Measurements from ENCODE around the gene ARID5A. TPM values are rescaled to one million over a fixed set of nuclear protein-coding genes. Genes with fewer than 3 reads are reported as not detected.
"Not testable (repeated sequence)": the region's sequence is repeated elsewhere in the genome, so short reads cannot be mapped to it uniquely, and the experiment has no call there.

Gene ARID5A, protein sequence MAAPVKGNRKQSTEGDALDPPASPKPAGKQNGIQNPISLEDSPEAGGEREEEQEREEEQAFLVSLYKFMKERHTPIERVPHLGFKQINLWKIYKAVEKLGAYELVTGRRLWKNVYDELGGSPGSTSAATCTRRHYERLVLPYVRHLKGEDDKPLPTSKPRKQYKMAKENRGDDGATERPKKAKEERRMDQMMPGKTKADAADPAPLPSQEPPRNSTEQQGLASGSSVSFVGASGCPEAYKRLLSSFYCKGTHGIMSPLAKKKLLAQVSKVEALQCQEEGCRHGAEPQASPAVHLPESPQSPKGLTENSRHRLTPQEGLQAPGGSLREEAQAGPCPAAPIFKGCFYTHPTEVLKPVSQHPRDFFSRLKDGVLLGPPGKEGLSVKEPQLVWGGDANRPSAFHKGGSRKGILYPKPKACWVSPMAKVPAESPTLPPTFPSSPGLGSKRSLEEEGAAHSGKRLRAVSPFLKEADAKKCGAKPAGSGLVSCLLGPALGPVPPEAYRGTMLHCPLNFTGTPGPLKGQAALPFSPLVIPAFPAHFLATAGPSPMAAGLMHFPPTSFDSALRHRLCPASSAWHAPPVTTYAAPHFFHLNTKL
- 20.7 and 26.7 TPM in 2 replicates for total RNA-seq (2014; rRNA removed; shearing (Covaris generic))

DNA sequence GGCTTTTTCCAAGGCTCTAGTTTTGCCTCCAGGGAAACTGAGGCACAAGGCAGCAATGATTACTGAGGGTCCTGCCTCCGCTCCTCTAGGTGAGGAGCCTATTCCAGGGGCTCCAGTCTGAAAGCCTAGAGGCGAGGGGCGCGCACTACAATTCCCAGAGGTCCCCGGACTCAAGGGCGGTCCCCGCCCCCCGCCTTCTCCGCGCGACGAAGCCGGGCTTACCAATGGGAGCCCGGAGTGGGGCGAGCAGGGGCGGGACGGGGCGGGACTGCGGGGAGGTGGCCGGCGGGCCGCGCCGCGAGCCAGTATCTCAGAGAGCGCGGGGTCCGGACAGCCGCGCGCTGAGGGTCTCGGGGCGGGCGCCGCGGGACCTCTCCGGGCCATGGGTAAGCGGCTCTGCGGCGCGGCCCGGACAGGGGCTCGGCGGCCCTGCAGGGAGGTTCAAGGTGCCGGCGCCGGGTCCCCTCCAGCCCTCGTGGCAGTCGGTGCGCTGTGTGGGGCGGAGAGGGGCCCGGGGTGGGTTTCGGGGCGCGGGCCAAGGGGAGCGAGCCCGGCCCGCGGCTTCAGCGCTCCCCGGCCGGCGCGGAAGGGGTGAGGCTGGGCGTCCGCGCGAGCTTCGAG, at the start of gene ARID5A:
Gene ARID5A, plus strand, starts transcription at position 308 of the 621 bp plus-strand sequence. Its CDS starts 75 bp downstream, at position 383.
- Histone ChIP-seq H3K27me3 (ENCODE audit: control insufficient read depth, insufficient read depth, low read length) (peaks cover 18% of the 10 kb centered on the region), H3K36me3 (replicated peaks; ENCODE audit: control insufficient read depth, insufficient read depth, low read length) (no peaks in the 10 kb centered on the region), H3K4me3 (ENCODE audit: insufficient read depth, low read depth, low read length) (peak within 1 kb of the TSS; percentile 72)
- DNase-seq = peak; percentile 98

- H3K36me3 ChIP-seq (replicated peaks; ENCODE audit: control insufficient read depth, insufficient read depth, low read length) = no peaks in the 10 kb centered on the region
- H3K27me3 ChIP-seq (ENCODE audit: control insufficient read depth, insufficient read depth, low read length) = no peaks in the 10 kb centered on the region
- DNase-seq = no peak
- no peak overlapping the region for H3K4me3 ChIP-seq (ENCODE audit: insufficient read depth, low read depth, low read length)
These were observed 47.3 kb upstream of the ARID5A start for GRCh38 chr2:96489261-96489660.

DNA sequence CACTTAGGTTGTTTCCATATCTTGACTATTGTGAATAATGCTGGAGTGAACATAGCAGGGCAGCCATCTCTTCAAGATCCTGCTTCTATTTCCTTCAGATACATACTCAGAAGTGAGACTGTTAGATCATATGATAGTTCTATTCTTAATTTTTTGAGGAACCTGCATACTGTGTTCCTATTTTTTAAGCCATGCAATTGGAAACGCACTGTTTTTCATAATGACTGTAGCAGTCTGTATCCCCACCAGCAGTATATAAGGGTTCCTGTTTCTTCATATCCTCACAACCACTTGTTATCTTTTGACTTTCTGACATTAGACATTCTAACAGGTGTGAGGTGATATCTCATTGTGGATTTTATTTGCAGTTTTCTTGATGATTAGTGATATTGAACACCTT, 46.9 kb upstream of the ARID5A start:
- no peak overlapping the region for H3K4me3 ChIP-seq (ENCODE audit: insufficient read depth, low read depth, low read length)
- no peaks in the 10 kb centered on the region for H3K27me3 ChIP-seq (ENCODE audit: control insufficient read depth, insufficient read depth, low read length)
- no peaks in the 10 kb centered on the region for H3K36me3 ChIP-seq (replicated peaks; ENCODE audit: control insufficient read depth, insufficient read depth, low read length)
- no peak for DNase-seq

GRCh38 chr2:96491860-96492497, 44.6 kb upstream of the ARID5A start:
- Histone ChIP-seq H3K36me3 (replicated peaks; ENCODE audit: control insufficient read depth, insufficient read depth, low read length) (no peaks in the 10 kb centered on the region), H3K4me3 (ENCODE audit: insufficient read depth, low read depth, low read length) (no peak overlapping the region), H3K27me3 (ENCODE audit: control insufficient read depth, insufficient read depth, low read length) (no peaks in the 10 kb centered on the region)
- no peak for DNase-seq

- no peak overlapping the region for H3K4me3 ChIP-seq (ENCODE audit: insufficient read depth, low read depth, low read length)
- H3K36me3 ChIP-seq (replicated peaks; ENCODE audit: control insufficient read depth, insufficient read depth, low read length) = no peaks in the 10 kb centered on the region
- H3K27me3 ChIP-seq (ENCODE audit: control insufficient read depth, insufficient read depth, low read length) = no peaks in the 10 kb centered on the region
- DNase-seq = peak; percentile 60
These were observed 43.5 kb upstream of the ARID5A start for GRCh38 chr2:96493072-96493471.

GRCh38 chr2:96494188-96494587, 42.4 kb upstream of the ARID5A start:
- H3K4me3 ChIP-seq (ENCODE audit: insufficient read depth, low read depth, low read length) = no peak overlapping the region
- H3K27me3 ChIP-seq (ENCODE audit: control insufficient read depth, insufficient read depth, low read length) = no peaks in the 10 kb centered on the region
- H3K36me3 ChIP-seq (replicated peaks; ENCODE audit: control insufficient read depth, insufficient read depth, low read length) = no peaks in the 10 kb centered on the region
- no peak for DNase-seq

- no peaks in the 10 kb centered on the region for H3K36me3 ChIP-seq (replicated peaks; ENCODE audit: control insufficient read depth, insufficient read depth, low read length)
- DNase-seq = no peak
- no peak overlapping the region for H3K4me3 ChIP-seq (ENCODE audit: insufficient read depth, low read depth, low read length)
- H3K27me3 ChIP-seq (ENCODE audit: control insufficient read depth, insufficient read depth, low read length) = no peaks in the 10 kb centered on the region
These were observed 40.4 kb upstream of the ARID5A start for GRCh38 chr2:96495982-96496629.

GRCh38 chr2:96498021-96498431, 38.5 kb upstream of the ARID5A start:
- no peaks in the 10 kb centered on the region for H3K27me3 ChIP-seq (ENCODE audit: control insufficient read depth, insufficient read depth, low read length)
- no peaks in the 10 kb centered on the region for H3K36me3 ChIP-seq (replicated peaks; ENCODE audit: control insufficient read depth, insufficient read depth, low read length)
- H3K4me3 ChIP-seq (ENCODE audit: insufficient read depth, low read depth, low read length) = no peak overlapping the region
- peak; percentile 79 for DNase-seq

GRCh38 chr2:96498611-96499010, 37.9 kb upstream of the ARID5A start:
- H3K27me3 ChIP-seq (ENCODE audit: control insufficient read depth, insufficient read depth, low read length); DNase-seq; H3K36me3 ChIP-seq (replicated peaks; ENCODE audit: control insufficient read depth, insufficient read depth, low read length); H3K4me3 ChIP-seq (ENCODE audit: insufficient read depth, low read depth, low read length): not testable (repeated sequence)

DNA sequence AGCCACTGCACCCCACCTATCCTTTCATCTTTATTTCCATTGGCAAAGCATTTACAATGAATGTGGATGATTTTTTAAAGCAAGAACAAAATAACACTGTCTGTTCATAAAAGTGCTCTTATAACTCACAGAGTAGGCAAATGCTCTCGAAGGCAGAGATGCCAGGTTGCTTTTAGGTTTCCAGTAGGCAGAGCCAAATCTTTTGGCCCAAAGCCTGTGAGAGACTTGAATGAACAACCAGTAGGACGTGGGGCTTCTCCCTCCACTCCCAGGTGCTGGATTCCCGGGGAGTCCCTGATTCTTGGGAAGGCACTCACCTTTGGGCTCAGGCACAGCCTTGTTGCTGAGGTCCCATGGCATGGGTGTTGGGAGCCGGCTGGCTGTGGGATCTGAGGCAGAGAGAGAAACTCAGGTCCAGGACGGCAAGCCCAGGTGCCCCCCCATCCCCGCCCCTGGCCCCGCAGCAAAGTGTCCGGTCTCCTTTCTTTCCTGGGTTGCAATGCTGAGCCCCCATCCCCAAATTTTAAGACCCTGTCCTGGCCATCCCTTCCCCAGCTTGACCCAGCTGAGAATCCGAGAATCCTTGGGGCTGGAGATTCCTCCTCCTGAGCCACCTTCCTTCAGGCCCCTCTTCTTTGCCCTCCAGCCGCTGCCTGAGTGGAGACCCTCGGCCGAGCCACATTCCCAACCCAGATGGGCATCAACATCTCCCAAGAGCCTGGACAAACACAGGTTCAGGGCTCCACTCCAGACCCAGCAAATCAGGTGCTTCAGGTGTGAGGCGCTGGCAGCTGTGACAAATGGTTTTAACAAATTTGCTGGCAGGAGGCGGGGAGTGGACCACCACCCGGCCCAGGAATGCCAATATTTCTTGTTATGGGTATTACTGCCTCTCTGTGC, 37.2 kb upstream of the ARID5A start:
- H3K27me3 ChIP-seq (ENCODE audit: control insufficient read depth, insufficient read depth, low read length) = no peaks in the 10 kb centered on the region
- no peak overlapping the region for H3K4me3 ChIP-seq (ENCODE audit: insufficient read depth, low read depth, low read length)
- DNase-seq = no peak
- H3K36me3 ChIP-seq (replicated peaks; ENCODE audit: control insufficient read depth, insufficient read depth, low read length) = no peaks in the 10 kb centered on the region

DNA sequence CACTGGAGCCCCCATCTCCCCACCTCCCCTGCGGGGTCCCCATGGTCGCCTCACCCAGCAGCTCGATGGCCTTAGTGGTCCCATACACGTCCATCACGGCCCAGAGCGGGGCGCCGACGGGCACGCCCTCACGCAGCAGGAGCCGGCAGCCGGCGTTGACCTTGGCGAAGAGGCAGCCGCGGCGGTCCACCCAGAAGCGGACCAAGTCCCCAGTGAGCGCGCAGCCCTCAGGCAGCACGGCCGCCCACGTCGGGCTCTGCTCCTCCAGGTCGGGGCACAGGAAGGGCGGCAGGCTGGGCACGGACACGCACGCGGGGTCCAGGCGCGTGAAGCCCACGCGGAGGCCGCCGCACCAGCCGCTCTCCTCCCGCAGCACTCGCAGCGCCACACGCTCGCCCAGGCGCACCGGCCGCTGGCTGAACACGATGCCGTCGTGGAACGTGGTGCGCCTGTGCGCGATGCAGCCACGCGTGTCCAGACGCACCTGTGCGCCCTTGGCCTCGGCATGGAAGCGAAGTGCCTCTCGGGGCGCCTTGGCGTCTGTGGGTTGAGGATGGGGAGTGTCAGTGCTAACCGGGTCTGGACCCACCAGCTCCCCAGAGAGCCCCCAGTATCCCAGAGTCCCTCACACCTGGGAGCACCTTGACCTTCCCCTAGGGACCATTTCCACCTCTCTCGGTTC, 36.0 kb upstream of the ARID5A start:
- Histone ChIP-seq H3K4me3 (ENCODE audit: insufficient read depth, low read depth, low read length) (no peak overlapping the region), H3K27me3 (ENCODE audit: control insufficient read depth, insufficient read depth, low read length) (no peaks in the 10 kb centered on the region), H3K36me3 (replicated peaks; ENCODE audit: control insufficient read depth, insufficient read depth, low read length) (no peaks in the 10 kb centered on the region)
- DNase-seq = no peak

GRCh38 chr2:96501471-96501874, 35.1 kb upstream of the ARID5A start:
- Histone ChIP-seq H3K36me3 (replicated peaks; ENCODE audit: control insufficient read depth, insufficient read depth, low read length) (no peaks in the 10 kb centered on the region), H3K4me3 (ENCODE audit: insufficient read depth, low read depth, low read length) (no peak overlapping the region), H3K27me3 (ENCODE audit: control insufficient read depth, insufficient read depth, low read length) (no peaks in the 10 kb centered on the region)
- DNase-seq = peak; percentile 48
